HCT116 (cell line): ENCODE results near the gene SUCLG2. TPM values are rescaled to one million over a fixed set of nuclear protein-coding genes. Genes with fewer than 3 reads are reported as not detected.

Experiments used
- ATAC-seq: fragments of 200-7000 bp; cut with Tn5 transposase; 2 replicates; pipeline ENCODE4 v1.9.1; 2020; ENCODE audit warnings: mild to moderate bottlenecking, moderate library complexity
- BruUV-seq: library from RNA; stranded (reverse); fragments of 400-500 nt; replicated peaks from 2 replicates; lab custom pipeline; 2021; lab: Mats Ljungman, UMichigan
- CTCF ChIA-PET: fragments of 300-600 bp; sonication (Branson Sonifier 250); formaldehyde crosslinking; loops from one replicate; lab custom pipeline; 2021; ENCODE audit warnings: antibody characterized with exemption; lab: Charles Lee
- POLR2A ChIA-PET: fragments of 300-600, 350-600 bp; sonication (Branson Sonifier 250); formaldehyde crosslinking; loops from one replicate; lab custom pipeline; 2021; ENCODE audit warnings: antibody characterized with exemption; lab: Charles Lee
- RAD21 ChIA-PET, 2 experiments: fragments of 300-600 bp; sonication (Branson Sonifier 250); formaldehyde crosslinking; loops; one replicate each; lab custom pipeline; 2023; ENCODE audit warnings: low total read pairs in 2 of 2; ENCODE audit not compliant: uncharacterized antibody in 2 of 2, unreplicated experiment in 2 of 2, low non-redundant PET in 1 of 2; lab: Charles Lee
- DNase-seq: peaks from one replicate; pipeline ENCODE4 v3.0.0-alpha.2; 2010; ENCODE audit warnings: low read depth, low spot score
- H2AFZ ChIP-seq: fragments of 200-600 bp; shearing (Covaris generic), sonication (generic); 2 replicates; pipeline ENCODE4 v1.6.1; 2017; ENCODE audit warnings: low read depth, mixed run types, mixed read lengths, antibody characterized with exemption, low read length; ENCODE audit not compliant: poor library complexity, severe bottlenecking
- H3K27ac ChIP-seq: 2 replicates; pipeline ENCODE4 v1.5.1; 2012; ENCODE audit warnings: low read depth, low read length
- H3K27me3 ChIP-seq: fragments of 200-600 bp; sonication (generic); 2 replicates; pipeline ENCODE4 v1.6.1; 2016; ENCODE audit warnings: mixed run types, low read length, mixed read lengths; ENCODE audit not compliant: insufficient read depth
- H3K36me3 ChIP-seq, 2 experiments: fragments of 200-500 bp in 1 of 2; fragments of 200-600 bp in 1 of 2; sonication (Bioruptor generic) in 1 of 2; sonication (generic) in 1 of 2; 2 replicates each; pipeline versions ENCODE4 v1.5.1 to v1.6.1; 2014 to 2016; ENCODE audit warnings: low read length in 2 of 2, inconsistent platforms in 1 of 2, mixed read lengths in 1 of 2, mixed run types in 1 of 2; ENCODE audit not compliant: insufficient read depth in 2 of 2, control insufficient read depth in 1 of 2
- H3K4me1 ChIP-seq, 2 experiments: fragments of 200-600 bp in 1 of 2; sonication (generic) in 1 of 2; 2 replicates each; pipeline versions ENCODE4 v1.5.1 to v1.6.1; 2012 to 2017; ENCODE audit warnings: low read length in 2 of 2, inconsistent platforms in 1 of 2, mild to moderate bottlenecking in 1 of 2, mixed read lengths in 1 of 2, mixed run types in 1 of 2, moderate library complexity in 1 of 2; ENCODE audit not compliant: insufficient read depth in 2 of 2, control insufficient read depth in 1 of 2
- H3K4me2 ChIP-seq: fragments of 200-600 bp; sonication (generic); 2 replicates; pipeline ENCODE4 v1.6.1; 2017; ENCODE audit warnings: mixed run types, low read length, mixed read lengths
- H3K4me3 ChIP-seq, 2 experiments: fragments of 200-600 bp in 1 of 2; sonication (generic) in 1 of 2; replicated peaks in 1 of 2; 2 replicates each; pipeline ENCODE4 v1.5.1; 2011 to 2016; ENCODE audit warnings: low read length in 2 of 2, control low read depth in 1 of 2, low read depth in 1 of 2, mild to moderate bottlenecking in 1 of 2, mixed read lengths in 1 of 2, mixed run types in 1 of 2
- H3K79me2 ChIP-seq: fragments of 200-600 bp; sonication (generic); 2 replicates; pipeline ENCODE4 v1.6.1; 2017; ENCODE audit warnings: mild to moderate bottlenecking, mixed run types, low read length, moderate library complexity, mixed read lengths; ENCODE audit not compliant: insufficient read depth
- H3K9ac ChIP-seq: fragments of 200-600 bp; sonication (generic); 2 replicates; pipeline ENCODE4 v1.6.1; 2016; ENCODE audit warnings: low read length, mixed read lengths
- H3K9me2 ChIP-seq: fragments of 200-600 bp; sonication (generic), shearing (Covaris generic); 2 replicates; pipeline ENCODE4 v1.6.1; 2017; ENCODE audit warnings: mixed run types, mild to moderate bottlenecking, moderate library complexity; ENCODE audit not compliant: insufficient read depth
- H3K9me3 ChIP-seq, 2 experiments: fragments of 200-500 bp in 1 of 2; fragments of 200-600 bp in 1 of 2; sonication (Bioruptor generic) in 1 of 2; sonication (generic) in 1 of 2; 2 replicates each; pipeline ENCODE4 v1.6.1; 2014 to 2017; ENCODE audit warnings: low read length in 2 of 2, mixed read lengths in 2 of 2, inconsistent platforms in 1 of 2, low read depth in 1 of 2, mild to moderate bottlenecking in 1 of 2, mixed run types in 1 of 2, moderate library complexity in 1 of 2; ENCODE audit not compliant: control insufficient read depth in 1 of 2, insufficient read depth in 1 of 2
- H4K20me1 ChIP-seq: fragments of 200-600 bp; sonication (generic), shearing (Covaris generic); 2 replicates; pipeline ENCODE4 v1.6.1; 2017; ENCODE audit warnings: mixed run types, mild to moderate bottlenecking, moderate library complexity; ENCODE audit not compliant: insufficient read depth
- CBX3 ChIP-seq: IDR thresholded peaks from 2 replicates; pipeline ENCODE4 v1.6.1; 2012; ENCODE audit warnings: low read depth
- POLR2AphosphoS5 ChIP-seq: IDR thresholded peaks from 2 replicates; pipeline ENCODE4 v1.6.1; 2011; ENCODE audit warnings: mild to moderate bottlenecking, low read depth, low read length, moderate library complexity
- SIN3A ChIP-seq: IDR thresholded peaks from 2 replicates; pipeline ENCODE4 v1.6.1; 2012; ENCODE audit warnings: low read depth
- SRF ChIP-seq: IDR thresholded peaks from 2 replicates; pipeline ENCODE4 v1.6.1; 2012; ENCODE audit warnings: low read depth
- ZNF274 ChIP-seq: fragments of 200-500 bp; sonication (Bioruptor generic); IDR thresholded peaks from 2 replicates; pipeline ENCODE4 v1.6.1; 2014; ENCODE audit warnings: mild to moderate bottlenecking, low read depth, low read length, inconsistent platforms
- intact Hi-C: fragments of 100-400 bp; cut with micrococcal nuclease; formaldehyde crosslinking; loops from 2 replicates; pipeline ENCODE4 v1.10.0; 2022
- total RNA-seq: library from RNA; stranded (reverse); gene quantifications from one replicate; pipeline ENCODE4 v1.2.1, GENCODE V29; 2021; ENCODE audit not compliant: unreplicated experiment
- TF ChIP-seq, protein P1 (sequence below): IDR thresholded peaks from 2 replicates; pipeline ENCODE4 v1.6.1; 2012

Gene SUCLG2
- total RNA-seq, 1 experiment from 2014 or later = 49.2 TPM

DNA sequence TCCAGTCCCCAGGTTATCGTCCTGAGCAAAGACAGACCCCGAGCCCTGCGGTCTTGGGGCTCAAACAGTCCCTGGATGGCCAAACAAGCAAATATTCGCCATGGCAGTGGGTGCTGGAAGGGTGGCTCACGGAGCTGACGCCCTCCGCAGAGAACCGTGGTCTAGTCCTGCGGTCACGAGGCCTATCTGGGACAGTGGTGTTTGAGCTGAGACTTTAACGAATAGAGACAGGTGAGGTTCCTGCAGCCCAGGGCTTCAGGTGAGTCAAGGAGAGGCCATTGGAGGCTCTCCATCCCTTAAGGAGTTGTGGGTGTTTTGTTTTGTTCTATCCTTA, 399 bp upstream of the SUCLG2 start:
- POLR2A ChIA-PET = no interaction called here
- Histone ChIP-seq H3K9me3 (no peaks in the 10 kb centered on the region), H3K79me2 (peaks cover 37% of the 10 kb centered on the region), H3K27ac (peak overlapping the region; percentile 94), H3K27me3 (no peaks in the 10 kb centered on the region), H2AFZ (peak overlapping the region; percentile 90), H3K4me1 (peaks cover 5 to 18% of the 10 kb centered on the region in 2 experiments; a peak in 3 of 4 replicates), H3K36me3 (no peaks in the 10 kb centered on the region), H3K9ac (peak overlapping the region; percentile 94), H3K9me2 (no peaks in the 10 kb centered on the region), H4K20me1 (no peaks in the 10 kb centered on the region), H3K4me2 (peak overlapping the region; percentile 87), H3K4me3 (peak overlapping the region; percentile 50 to 71)
- intact Hi-C loops = no loop called here
- CTCF ChIA-PET = no interaction called here
- ATAC-seq (no peak; the same call in 1 of the 2 replicates), DNase-seq (no peak)
- BruUV-seq = TSS peak; percentile 75
- TF ChIP-seq SIN3A = peak; percentile 3; the same call in 1 of the 2 replicates
- TF ChIP-seq POLR2AphosphoS5 = no peak
- TF ChIP-seq CBX3 = no peak
- RAD21 ChIA-PET = no interaction called here

DNA sequence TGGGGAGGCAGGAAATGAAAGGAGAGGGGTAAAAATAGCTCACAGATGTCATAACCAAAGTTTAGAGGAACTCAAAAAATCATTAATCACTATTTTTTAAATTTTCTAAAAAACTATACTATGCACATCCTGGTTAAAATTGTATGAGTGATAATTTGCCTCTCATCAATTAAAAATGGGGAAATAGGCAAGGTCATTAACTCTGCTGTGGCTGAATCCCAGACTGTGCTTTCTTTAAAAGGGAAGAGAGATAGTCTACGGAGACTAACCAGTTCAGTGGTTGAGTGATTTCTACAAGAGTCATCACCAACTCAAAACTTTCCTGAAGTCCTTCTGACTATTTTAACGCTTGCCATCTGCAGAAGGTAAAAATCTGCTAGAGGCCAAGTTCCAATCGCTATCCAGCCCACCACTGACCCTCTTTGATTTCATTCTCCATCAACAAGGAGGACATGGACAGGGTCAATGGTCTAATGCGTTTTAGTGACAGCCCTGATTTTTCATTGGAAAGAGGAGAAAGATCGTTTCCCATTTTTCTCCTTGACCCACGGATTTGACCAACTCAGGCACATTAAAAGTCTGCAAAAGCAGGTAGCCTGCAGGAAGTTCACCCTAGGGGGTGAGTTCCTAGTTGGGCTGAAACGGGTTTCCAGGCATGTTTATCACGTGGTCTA, 850 bp downstream of the SUCLG2 start:
- H3K4me3 ChIP-seq = peak overlapping the region; percentile 50 to 71
- peak overlapping the region; percentile 94 for H3K27ac ChIP-seq
- H3K9me3 ChIP-seq = no peaks in the 10 kb centered on the region
- H4K20me1 ChIP-seq = no peaks in the 10 kb centered on the region
- no peaks in the 10 kb centered on the region for H3K27me3 ChIP-seq
- ATAC-seq (peak; percentile 35), DNase-seq (no peak)
- no peak overlapping the region for H2AFZ ChIP-seq
- H3K36me3 ChIP-seq = no peaks in the 10 kb centered on the region
- no TSS peak for BruUV-seq
- H3K79me2 ChIP-seq = peaks cover 37% of the 10 kb centered on the region
- peaks cover 5 to 24% of the 10 kb centered on the region in 2 experiments; a peak in 3 of 4 replicates for H3K4me1 ChIP-seq
- intact Hi-C loops = no loop called here
- peak overlapping the region; percentile 94 for H3K9ac ChIP-seq
- peak overlapping the region; percentile 87 for H3K4me2 ChIP-seq
- no peak for TF ChIP-seq ZNF274
- no peak for TF ChIP-seq SRF
- TF ChIP-seq, protein P1, sequence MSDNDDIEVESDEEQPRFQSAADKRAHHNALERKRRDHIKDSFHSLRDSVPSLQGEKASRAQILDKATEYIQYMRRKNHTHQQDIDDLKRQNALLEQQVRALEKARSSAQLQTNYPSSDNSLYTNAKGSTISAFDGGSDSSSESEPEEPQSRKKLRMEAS = peak; percentile 63
- H3K9me2 ChIP-seq = no peaks in the 10 kb centered on the region
- ChIA-PET RAD21 (no interaction called here), CTCF (no interaction called here), POLR2A (no interaction called here)
